ENCODE data around the gene PRODH2.
"Not testable (repeated sequence)": the region's sequence is repeated elsewhere in the genome, so short reads cannot be mapped to it uniquely, and the experiment has no call there.

Gene PRODH2

DNA sequence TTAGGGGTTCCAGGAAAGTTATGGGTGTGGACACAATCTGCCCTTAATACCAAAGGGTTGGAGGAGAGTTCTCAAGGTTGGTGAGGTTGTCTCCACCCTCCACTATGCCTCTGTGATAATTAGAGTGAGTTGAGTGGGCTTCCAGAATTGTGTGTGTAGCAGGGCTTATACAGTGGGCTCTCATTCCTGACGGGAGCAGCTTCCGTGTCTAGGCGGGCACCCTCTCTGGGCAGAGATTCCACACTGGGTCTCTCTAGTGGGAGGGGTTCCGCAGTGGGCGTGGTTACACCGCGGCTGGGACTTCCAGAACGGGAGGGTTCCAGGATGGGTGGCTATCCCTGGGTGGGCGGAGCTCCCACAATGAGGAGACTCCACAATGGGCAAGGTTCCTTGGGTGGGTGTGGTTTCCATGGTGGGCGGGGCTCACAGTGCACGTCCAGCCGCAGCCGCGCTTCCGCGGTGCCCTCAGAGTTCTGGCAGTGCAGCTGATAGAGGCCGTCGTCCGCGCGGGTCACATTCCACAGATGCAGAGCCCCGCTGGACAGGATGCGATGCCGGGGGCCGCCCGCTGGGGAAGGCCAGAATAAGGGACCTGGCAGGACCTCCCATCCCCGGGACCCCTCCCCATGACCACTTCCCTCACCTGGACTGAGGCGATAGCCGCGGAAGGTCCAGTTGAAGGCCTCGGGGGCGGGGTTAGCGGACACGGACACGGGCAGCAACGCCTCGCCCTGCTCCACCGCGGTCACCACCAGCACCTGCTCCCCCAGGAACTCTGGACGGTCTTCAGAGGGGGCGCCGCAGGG, 31.2 kb upstream of the PRODH2 start:
- DNase-seq, result peak; percentile 50

DNA sequence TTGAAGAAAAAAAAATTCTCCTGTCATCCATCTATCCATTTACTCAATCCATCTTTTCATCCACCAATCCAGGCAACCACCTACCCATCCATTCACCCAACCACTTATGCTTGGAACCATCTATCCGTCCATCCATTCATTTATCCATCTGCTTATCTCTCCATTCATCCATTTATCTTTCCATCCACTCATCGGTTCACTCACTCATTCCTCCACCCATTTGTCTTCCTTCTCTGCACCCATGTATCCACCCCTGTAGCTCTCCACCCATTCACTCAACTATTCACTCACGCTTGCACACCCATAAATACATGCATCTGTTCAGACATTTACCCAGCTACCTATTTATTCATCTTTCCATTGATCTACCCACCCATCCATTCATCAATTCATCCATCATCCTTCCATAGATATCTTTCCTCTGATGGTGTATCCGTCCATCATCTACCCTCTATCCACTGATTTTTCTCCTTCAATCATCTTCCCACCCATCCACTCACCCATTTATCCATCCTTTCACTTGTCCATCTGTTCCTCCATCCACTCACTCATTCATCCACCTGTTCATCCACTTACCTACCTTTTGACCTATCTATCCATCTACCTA, 30.1 kb upstream of the PRODH2 start:
- no peak for DNase-seq

DNA sequence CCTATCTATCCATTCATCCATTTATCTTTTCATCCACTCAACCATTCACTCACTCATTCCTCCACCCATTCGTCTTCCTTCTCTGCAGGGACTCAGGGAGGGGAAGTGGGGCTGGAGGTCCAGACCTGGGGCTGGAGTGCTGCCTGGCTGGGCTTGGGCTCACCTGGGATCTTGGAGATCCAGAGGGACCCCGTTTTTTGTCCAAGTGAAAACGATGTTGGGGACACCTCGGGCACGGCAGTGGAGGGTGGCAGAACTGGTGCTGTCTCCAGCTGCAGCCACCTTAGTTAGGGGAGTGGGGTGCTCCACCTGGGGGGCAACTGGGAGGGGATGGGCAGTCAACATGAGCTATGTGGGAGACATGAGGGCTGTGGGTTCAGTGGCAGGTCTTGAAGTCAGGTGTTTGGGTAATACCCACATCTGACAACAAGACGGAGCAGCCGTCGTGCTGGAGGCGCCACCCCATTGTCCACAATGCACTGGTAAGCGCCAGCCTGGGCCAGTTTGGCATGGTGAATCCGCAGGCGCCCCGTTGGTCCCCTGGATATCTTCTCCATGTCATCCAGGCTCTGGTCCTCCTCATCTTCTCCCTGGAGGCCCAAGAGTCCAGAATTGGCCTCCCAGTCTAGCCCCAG, 29.4 kb upstream of the PRODH2 start:
- no peak for DNase-seq

DNA sequence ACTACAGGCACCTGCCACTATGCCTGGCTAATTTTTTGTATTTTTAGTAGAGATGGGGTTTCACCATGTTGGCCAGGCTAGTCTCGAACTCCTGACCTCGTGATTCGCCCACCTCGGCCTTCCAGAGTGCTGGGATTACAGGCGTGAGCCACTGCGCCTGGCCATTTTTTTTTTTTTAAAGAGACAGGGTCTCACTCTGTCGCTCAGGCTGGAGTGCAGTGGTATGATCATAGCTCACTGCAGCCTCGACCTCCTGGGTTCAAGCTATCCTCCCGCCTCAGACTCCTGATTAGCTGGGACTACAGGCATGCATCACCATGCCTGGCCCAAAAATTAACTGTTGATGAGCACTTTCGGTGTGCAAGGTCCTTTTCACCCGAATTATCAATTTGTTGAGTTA, 23.5 kb upstream of the PRODH2 start:
- not testable (repeated sequence) for DNase-seq

DNA sequence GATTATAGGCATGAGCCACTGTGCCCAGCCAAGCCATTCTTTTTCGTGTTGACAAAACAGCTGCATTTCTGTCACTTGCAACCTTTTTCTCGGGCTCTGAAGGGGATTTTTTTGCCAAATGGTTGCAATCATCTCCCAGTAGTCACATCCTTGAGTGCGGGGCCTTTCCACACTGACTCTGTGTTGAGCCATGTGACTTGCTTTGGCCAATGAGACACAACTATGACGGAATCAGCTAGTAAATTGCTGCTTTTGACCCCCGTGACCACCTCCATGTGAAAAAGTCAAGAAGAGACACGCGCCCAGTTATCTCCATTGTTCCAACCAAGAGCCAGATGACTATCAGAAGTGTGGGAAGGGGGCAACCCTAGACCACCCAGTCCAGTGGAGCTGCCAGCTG, 21.3 kb upstream of the PRODH2 start:
- DNase-seq, result no peak

DNA sequence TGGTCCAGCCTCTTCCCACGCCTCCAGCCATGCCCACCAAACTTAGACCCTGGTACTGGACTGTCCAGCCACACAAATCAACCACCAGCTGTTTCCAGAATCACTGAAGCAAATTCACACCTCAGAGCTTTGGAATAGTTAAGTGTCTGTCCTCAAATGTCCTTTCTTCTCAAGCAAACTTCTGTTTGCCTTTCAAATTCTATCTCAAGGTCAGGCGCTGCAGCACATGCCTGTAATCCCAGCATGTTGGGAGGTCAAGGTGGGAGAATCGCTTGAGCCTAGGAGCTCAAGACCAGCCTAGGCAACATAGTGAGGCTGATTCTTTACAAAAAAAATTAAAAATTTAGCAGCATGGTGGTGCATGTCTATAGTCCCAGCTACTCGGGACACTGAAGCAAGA, 19.4 kb upstream of the PRODH2 start:
- DNase-seq, result no peak

DNA sequence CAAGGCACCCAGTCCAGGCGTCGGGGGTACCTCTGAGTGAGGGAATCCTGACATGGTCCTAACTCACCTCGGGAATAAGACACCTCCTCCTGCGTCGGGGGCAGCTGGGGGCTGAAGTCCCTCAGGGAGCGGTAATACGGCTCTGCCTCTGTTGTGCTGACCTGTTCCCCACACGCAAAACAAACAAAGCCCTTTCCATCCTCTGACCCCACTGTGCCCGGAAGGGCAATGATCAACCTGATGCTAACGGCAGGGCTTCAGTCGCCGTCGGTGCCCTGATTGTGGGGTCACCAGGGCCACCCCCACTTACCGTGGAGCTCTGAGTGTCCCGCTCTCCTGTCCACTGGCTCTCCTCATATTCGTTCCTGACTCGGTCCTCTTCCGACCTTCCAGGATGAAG, 18.3 kb upstream of the PRODH2 start:
- no peak for DNase-seq

DNA sequence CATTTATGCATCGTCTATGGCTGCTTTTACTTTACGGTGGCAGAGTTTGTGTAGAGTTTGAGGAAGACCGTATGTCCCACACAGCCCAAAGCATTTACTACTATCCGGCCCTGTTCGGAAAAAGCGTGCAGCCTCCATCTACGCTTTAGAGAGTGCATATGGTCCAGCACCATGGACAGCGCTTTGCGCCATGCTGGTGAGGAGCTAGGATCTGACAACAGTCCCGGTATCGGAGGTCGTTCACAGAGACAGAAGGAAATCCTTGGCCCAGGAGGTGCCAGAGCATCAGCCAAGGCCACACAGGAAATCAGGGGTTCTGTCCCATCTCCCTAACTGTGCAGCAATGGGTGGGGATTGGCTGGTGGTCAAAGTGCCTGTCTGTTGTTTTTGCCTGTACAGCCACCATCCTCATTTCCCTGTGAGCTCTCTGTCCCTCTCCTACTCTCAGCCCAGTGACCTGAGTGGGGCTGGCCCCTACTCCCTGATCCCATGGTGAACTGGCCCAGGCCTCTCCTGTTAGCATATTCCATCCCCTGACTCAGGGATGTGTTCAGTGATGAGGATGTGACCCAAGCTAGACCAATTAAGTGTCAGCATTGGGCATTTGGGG, 16.2 kb upstream of the PRODH2 start:
- no peak for DNase-seq

DNA sequence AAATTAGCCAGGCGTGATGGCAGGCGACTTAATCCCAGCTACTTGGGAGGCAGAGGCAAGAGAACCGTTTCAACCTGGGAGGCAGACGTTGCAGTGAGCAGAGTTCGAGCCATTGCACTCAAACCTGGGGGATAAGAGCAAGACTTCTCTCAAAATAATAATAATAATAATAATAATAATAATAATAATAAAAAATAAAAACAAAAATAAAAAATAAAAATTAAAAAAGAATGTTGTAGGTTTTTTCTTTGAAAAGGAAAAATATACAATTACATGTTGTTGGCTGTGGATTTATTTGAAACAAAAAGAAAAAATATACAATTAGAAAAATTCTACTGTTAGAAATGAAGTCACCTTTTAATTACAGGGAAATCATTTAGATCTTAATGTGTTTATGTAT, 11.5 kb upstream of the PRODH2 start:
- no peak for DNase-seq

DNA sequence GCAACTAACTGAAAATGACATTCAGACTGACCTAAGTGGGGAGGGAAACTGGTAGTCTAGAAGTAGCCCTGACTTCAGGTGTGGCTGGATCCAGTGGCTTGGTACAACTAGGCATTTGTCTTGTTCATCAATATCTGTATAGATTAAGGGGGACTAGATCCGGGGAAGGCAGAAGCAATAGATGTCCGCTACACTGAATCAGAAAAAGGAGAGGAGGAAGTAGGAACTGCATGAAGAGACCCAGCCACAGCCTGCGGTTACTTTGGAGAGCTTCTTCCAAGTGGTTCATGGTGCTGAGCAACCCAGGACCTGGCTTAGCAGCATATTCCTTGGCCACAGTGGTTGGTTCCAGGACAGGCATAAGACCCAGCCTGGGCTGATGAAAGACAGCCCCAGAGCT, 9.9 kb upstream of the PRODH2 start:
- DNase-seq, result no peak

DNA sequence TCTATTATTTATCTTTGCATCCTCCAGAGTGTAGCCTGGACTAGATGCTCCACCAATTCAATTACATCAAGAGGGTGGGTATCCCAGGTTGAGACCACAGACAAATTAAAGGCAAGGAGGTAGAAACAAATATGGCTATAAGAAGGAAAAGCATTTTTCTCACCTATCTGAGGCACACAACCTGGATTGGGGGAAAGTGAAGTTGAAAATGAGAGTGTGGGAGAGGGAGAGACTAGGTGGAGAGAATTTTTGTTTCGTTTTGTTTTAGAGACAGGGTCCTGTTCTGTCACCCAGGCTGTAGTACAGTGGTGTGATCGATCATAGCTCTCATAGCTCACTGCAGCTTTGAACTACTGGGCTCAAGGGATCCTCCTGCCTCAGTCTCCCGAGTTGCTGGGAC, 5.8 kb upstream of the PRODH2 start:
- no peak for DNase-seq

DNA sequence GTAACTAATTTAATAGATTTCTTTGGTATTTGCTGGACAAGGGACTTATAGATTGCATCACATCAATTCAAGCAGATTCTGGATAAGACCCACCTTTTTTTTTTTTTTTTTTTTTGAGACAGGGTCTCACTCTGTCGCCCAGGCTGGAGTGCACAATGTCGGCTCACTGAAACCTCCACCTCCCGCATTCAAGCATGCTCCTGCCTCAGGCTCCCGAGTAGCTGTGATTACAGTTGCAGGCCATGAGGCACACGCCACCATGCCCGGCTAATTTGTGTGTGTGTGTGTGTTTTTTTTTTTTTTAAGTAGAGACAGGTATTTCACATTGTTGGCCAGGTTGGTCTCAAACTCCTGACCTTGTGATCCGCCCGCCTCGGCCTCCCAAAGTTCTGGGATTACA, 4.2 kb upstream of the PRODH2 start:
- no peak for DNase-seq

DNA sequence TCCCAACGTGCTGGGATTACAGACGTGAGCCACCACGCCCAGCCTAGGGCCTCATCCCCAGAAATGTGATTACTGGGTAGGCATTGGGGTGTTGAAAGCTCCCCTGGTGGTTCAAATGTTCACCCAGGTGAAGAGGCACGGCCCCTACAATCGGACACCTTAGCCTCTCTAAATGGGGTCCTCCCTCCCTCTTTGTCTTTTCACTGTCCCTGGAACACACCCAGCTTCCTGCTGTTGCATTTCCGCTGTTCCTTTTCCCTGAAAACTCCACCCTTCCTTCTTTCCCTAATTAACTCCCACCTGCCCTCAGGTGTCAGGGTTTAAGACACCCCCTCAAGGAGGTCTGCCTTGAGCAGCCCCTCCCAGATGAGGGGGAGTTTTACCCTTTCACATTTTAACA, 3.6 kb upstream of the PRODH2 start:
- no peak for DNase-seq

DNA sequence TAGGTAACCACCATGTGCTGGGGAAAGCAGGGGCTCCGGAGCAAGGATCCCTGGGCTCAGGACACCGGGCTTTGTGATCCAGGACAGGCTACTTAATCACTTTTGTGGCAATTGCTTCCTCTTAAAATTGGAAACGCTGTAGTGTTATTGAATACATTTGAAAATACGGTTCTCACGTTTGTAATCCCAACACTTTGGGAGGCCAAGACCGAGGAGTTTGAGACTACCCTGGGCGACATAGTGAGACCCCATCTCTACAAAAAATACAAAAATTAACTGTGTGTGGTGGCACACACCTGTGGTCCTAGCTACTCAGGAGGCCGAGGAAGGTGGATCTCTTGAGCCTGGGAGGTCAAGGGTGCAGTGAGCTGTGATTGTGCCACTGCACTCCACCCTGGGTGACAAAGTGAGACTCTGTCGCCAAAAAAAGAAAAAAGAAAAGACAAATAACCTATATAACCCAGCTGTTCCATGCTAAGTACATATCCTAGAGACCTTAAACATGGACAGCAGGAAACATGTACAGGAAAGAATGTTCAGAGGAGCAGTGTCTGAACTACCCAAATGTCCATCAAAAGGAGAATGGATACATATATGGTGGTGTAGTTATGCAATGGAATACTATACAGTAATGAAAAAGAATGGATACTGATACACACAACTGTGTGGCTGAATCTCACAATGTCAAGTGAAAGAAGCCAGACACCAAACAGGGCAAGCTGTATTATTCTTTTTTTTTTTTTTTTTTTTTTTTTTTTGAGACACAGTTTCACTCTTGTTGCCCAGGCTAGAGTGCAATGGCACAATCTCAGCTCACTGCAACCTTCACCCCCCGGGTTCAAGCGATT, 622 bp upstream of the PRODH2 start:
- DNase-seq, result no peak

DNA sequence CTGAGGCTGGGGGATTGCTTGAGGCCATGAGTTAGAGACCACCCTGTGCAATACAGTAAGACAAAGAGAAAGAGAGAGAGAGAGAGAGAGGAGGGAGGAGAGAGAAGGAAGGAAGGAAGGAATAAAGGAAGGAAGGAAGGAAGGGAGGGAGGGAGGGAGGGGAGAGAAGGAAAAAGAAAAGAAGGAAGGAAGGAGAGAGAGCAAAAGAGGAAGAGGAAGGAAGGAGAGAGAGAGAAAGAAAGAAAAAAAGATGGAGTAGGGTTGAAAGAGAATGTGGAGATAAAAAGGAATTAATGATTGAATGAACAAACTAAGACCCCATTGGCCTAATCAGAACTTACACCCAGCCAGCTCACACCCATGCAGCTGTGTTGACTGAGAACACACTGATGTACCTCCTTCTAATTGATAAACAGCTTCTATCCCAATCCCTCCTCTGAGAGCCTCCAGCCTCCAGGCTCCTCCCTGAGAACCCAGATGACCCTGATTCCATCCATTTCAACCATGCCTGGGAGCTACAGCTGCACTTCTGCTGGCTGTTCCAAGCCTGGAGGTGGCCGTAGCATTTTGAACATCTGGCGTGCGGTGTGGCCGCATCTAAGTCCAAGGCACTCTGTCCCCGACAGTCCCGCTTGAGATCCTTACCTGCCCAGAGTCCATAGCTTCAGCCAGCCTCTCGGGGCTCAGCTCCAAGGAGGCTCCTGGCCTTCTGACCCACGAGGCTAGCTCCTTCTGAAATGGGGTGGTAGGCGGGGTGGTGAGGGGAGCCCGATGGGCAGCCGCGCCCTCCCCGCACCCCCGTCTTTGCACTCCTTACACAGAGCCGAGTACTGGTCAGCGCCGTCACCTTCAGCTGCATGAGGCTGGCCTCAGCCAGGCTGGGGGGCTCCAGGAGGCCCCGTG, 1.1 kb downstream of the PRODH2 start:
- DNase-seq, result no peak

DNA sequence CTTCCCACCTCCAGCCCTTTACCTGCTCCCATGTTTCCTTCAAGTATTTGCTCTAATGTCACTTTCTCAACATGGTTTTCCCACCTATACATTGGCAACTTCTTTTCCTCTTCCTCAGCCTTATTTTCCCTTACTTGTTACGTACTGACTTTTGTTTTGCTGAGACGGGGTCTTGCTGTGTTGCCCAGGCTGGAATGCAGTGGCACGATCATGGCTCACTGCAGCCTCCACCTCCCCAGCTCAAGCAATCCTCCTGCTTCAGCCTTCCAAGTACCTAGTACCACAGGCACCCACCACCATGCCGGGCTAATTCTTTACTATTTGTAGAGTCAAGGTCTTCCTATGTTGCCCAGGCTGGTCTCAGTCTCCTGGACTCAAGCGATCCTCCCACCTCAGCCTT, 5.0 kb downstream of the PRODH2 start:
- DNase-seq, result no peak

DNA sequence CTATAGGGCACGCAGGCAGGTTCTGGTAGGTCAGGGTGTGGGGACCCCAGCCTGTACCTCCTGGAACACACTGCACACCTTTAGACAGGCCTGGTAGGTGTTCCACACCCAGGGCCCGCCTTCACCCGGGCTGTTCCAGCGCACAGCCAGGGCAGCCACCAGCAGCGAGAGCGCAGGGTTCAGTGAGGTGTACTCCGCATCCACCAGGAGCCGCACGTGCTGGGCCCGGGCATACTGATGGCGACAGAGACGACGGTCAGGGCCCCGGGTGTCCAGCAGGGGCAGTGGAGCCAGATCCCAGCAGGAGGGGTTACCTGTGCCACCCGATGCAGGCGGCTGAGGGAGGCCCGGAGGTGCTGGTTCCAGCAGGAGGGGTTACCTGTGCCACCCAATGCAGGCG, 6.0 kb downstream of the PRODH2 start:
- no peak for DNase-seq

DNA sequence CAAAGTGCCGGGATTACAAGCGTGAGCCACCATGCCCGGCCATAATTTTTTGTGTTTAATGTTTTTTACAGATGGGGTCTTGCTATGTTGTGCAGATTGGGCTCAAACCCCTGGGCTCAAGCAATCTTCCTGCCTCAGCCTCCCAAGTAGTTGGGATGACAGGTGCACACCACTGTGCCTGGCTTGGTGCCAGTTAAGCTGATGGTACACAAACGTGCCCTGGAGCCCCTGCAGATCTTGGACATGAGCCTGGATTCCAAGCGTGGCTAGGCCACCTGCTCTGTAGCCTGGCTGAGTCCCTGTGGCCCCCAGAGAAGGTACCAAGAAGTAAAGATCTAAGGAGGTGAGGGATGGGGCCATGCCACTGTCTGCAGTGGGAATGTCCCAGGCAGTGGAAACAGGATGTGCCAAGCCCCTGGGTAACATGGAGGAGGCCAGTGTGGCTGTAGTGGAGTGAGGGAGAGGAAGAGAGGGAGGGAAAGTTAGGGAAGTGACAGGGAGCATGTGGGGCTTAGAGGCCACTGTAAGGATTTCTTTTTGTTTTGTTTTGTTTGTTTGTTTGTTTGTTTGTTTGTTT, 7.0 kb downstream of the PRODH2 start:
- peak; percentile 83 for DNase-seq

DNA sequence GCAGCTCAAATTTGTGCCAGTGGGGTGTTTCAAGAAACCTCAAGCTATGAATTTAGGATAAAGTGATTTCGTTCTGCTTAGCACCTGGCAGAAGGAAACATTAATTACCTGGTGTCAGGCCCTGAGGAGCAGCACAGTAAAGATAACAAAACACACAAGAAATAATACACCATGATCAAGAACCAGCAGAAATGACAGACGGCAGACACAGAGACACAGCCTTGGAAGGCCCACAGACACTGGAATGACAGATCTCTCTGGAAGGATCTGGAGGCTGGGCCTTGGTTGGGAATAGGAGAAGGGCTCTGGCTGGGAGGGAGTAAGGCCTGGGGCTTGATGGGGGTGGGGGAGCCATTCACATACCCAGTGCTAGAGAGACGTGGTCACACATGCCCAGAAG, 10.8 kb downstream of the PRODH2 start:
- no peak for DNase-seq

DNA sequence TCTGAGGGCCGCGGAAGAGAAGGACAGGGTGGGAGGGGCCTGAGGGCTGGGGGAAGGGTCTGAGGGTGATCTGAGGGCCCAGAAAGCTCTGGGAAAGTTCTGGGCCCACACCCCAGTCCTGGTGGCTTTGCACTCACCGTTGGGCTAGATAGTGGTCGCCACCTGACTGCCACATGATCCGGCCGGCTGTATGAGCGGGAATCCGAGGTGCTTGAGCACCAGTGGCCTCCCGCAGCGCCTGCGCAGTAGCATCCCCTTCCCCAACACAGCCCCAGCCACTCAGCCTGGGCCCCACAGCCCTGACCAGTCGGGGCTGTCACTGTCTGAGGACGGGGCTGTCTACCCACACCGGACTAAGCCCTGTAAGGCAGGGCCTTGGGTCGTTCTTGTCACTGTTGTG, 15.0 kb downstream of the PRODH2 start:
- no peak for DNase-seq
